Activated CD8-positive, alpha-beta memory T cell treated with anti-CD3 and anti-CD28 coated beads for 36 hours (primary cell): ENCODE measurements around the gene SETD1B. TPM values are rescaled to one million over a fixed set of nuclear protein-coding genes. Genes with fewer than 3 reads are reported as not detected.

Experiments used
- CTCF ChIA-PET: fragments of 350-600 bp; sonication (Branson Sonifier 250); formaldehyde crosslinking; loops from one replicate; lab custom pipeline; 2021; ENCODE audit warnings: antibody characterized with exemption; lab: Charles Lee
- POLR2A ChIA-PET: fragments of 350-600 bp; sonication (Branson Sonifier 250); formaldehyde crosslinking; loops from one replicate; lab custom pipeline; 2021; ENCODE audit warnings: antibody characterized with exemption; lab: Charles Lee
- total RNA-seq, 2 experiments: library from RNA; stranded (reverse); gene quantifications; one replicate each; pipeline ENCODE4 v1.2.3, GENCODE V29; 2021

Gene SETD1B
- total RNA-seq, 2 experiments from 2014 or later: 22.2 to 23.4 TPM

DNA sequence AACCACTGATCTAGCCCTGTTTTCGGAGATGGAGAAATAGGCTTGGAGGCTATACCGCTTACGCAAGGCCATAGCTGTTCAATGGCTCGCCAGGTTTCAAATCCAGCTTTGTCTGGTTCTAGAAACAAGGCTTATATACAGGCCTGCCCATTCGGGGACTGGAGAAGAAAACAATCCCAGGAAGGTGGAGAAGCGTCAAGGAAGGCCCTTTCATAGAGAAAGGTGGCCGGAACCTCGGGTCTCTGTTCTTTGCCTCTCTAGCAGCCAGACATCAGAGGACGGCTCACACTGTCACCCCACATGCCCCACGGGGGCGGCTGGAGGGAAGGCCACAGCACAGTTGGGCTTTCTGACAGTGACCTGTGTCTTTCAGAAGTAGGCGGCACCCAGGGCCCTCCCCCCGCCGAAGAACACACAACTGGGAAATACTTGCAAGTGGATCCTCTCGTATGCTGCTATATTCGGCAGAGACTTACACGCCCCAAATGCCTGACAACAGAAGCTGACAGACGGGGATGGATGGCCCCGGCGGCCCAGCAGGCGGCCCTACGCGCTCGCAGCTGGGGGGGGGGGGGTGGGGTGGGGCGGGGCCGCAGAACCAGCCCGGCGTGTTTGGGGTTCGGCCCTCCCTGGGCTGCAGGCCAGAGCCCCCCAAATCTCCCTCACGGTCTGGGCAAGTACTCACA is 4.5 kb upstream of the SETD1B start:
- POLR2A ChIA-PET: interaction anchor here (0.5 to 2.4 kb wide), 5 partner anchors 9 to 395 kb away, joined by 3 to 13 read pairs (median 4); partner anchors contain the start of gene ORAI1
- CTCF ChIA-PET: interaction anchor here (0.8 to 27.0 kb wide), 5 partner anchors 2 to 93 kb away, joined by 3 to 826 read pairs (median 11); partner anchors contain the start of genes PSMD9, RHOF and SETD1B

DNA sequence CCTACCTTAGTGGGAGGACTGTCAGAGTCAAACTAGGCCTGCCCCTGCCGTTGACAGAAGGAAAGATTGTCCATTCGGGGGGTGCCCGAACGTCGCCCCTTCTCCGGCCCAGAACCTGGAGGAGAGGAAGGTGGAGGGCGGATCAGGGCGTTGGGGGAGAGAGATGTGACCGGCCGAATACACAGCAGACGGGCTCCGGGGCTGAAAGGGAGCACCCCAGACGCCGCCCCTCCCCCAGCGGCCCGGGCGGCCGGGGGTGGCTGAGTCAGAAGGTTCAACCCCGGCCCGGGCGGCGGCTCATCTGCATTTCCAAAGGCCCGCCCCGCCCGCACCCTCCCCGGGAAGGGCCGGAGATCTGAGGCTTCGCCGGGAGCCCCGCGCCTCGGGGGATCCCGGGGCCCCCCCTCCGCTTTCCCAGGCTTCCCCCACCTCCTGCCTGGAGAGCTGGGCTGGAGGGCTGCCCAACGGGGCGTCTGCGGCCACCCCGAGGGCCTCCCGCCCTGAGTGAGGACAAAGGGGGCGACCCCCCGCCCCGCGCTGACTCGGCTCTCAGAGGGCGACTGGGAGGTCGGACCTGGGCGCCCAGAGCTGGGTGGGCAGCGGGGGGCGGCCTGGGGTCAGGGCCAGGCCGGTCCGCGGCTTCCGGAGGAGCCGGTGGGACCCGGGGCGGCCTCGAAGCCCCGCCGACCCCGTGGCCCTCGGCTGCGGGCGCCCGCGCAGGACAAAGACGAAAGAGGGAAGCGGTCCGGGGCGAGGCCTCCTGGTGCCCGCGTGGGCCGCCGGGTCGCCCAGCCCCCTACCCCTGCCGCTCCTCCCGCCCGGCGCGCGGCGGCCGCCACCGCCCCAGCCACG is 3.7 kb upstream of the SETD1B start:
- ChIA-PET CTCF (interaction anchor here (0.8 to 27.0 kb wide), 4 partner anchors 11 to 92 kb away, joined by 3 to 826 read pairs (median 7); partner anchors contain the start of gene RHOF), POLR2A (interaction anchor here (0.9 to 3.2 kb wide), 5 partner anchors 10 to 173 kb away, joined by 3 to 28 read pairs (median 4); partner anchors contain the start of gene ORAI1)

DNA sequence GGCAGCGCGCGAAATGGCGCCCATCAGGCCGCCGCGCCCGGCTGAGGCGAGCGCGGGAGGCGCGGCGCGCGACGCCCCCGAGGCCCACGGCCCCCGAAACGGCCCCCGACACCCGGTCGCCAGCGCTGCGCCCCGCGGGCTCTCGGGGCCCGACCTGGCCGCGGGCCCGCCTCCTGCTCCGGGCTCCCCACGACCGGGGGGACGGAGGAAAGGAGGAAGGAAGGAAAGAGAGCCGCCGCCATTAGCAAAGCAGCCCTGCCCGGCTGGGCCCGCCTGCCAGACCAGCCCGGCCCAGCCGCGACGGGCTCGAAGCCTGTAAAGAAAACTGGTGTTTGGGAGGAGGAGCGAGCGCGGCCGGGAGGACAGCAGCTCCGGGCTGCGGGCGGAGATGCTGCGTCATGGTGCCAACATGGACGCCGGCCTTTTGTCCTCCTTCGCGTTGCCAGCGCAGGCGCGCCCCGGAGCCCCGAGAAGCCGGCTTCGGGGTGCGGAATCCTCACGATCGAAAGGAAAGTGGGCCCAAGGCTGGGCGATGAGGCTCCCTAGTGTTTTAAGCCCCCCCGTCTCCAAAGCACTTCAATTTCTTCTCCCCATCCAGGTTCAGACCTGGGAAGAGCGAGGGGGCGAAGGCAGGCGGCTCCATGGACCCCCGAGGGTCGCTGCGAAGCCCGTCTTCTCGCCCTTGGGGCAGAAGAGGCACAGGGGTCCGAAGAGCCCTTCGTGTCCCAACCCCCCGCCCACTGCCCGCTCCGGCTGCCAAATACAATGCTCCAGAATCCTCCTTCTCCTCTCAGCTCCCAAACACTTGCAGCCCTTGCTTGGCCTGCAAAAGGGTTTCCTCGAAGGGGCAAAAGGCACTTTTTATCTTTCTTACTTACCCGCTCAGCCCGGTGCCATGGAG is 2.9 kb upstream of the SETD1B start:
- ChIA-PET POLR2A (interaction anchor here (0.7 to 7.5 kb wide), 7 partner anchors 7 to 174 kb away, joined by 3 to 59 read pairs (median 6); partner anchors contain the start of genes ORAI1 and RHOF), CTCF (interaction anchor here (0.7 to 27.0 kb wide), 5 partner anchors 10 to 88 kb away, joined by 3 to 826 read pairs (median 11); partner anchors contain the start of genes PSMD9 and RHOF)

DNA sequence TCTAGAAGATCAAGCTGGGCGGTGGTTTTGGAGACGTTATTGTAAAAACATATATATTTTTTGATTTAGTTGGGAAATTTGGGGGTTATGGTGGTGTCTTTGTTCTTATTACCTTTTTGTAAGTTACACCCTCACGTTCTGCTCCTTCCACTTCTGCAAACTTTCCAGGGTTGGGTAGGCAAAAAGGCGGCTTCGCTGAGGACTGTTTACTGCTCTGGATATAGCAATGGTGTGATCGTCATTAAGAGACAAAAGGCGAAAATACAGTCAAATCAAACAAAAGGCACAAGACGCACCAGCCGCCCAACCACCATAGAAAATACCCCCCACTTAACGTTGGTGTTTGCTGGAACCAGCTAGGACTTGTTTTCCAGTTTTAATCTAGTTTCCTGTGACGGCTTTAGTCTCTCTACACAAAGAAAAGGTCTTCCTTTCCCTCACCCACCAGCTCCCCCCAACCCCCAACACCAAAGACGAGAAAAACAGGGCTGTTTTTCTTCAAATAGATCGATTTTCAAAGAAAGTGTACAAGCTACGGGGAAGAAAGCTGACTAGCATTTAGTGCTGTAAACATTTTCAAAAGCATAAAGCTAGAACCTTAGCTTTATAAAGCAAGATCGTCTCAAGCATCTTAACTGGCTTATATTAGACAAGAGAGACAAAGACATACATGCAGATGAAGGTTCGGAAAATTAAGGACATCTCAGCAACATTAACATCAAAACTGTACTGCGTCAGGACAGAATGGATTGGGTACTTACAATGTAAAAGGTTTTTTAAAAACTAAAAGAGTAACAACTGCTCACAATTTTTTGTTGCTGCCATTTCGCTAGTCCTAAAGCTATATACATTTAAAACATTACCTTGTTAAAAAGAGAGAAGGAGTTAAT is 2.0 kb upstream of the SETD1B start:
- CTCF ChIA-PET: interaction anchor here (0.6 to 27.0 kb wide), 6 partner anchors 10 to 130 kb away, joined by 3 to 826 read pairs (median 4); partner anchors contain the start of genes PSMD9 and RHOF
- POLR2A ChIA-PET: interaction anchor here (0.5 to 7.5 kb wide), 8 partner anchors 8 to 1601 kb away, joined by 3 to 59 read pairs (median 8); partner anchors contain the start of genes RHOF, RPLP0 and TMEM120B

DNA sequence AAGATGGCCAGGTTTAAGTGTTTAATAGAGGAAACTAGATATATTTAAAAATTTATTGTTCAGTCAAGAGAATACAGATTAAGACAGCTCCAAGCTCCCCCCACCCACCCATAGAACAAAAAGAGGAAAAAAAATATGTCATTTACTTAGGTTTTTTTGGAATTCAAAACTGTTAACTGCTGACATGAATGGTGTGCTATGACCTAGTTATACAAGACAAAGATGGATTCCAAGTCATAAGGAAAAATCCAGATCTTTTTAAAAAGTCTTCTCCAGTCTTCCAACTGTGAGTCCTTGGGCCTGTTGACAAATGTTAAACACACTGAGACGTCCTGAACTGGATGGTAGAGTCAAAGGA is 1.3 kb upstream of the SETD1B start:
- ChIA-PET POLR2A (interaction anchor here (0.5 to 7.5 kb wide), 6 partner anchors 8 to 1601 kb away, joined by 3 to 59 read pairs (median 8); partner anchors contain the start of genes RHOF, RPLP0 and TMEM120B), CTCF (interaction anchor here (1.2 to 27.0 kb wide), 3 partner anchors 9 to 130 kb away, joined by 3 to 826 read pairs (median 31); partner anchors contain the start of gene RHOF)

DNA sequence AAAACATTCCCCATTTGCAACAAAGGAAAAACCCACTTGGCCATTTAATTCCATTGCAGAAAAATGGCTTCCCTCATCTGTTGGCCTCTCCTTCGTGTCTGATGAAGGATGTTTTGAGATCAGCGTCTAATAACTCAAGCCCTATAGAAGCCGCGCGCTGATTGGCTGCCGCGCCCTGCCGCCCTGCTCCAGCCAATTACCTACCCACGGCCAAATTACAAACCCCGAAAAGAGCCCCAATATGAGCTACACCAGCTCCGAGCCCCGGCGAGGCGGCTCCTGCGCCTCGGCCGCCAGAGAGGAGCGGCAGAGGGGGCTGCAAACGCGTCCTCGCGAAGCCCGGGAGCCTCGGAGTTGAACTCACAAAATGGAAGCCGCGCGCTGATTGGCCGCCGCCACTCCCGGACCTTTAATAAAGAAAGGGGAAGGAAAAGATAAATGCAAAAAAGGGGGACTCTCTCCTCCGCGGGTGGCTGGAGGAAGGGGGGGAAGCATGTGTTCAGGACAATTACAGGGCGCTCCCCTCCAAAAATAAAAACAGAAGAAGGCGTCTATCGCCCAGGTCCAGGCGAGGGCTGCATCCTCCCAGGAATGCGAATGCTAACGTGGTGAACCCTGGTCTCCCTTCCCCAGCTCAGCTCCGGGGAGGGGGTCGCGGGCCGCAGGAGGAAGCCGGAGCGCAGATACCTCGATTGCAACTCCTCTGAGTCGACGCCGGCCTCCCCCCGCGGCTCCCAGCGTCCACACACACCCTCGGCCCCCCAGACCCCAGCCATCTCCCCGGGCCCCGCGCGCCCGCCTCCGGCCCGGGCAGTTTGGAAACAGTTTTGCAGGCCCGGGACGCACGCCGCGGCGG is 738 bp upstream of the SETD1B start:
- ChIA-PET POLR2A (interaction anchor here (0.7 to 7.5 kb wide), 5 partner anchors 8 to 176 kb away, joined by 3 to 59 read pairs (median 5); partner anchors contain the start of genes ORAI1 and RHOF), CTCF (interaction anchor here (1.2 to 27.0 kb wide), 3 partner anchors 9 to 131 kb away, joined by 3 to 826 read pairs (median 31); partner anchors contain the start of gene RHOF)

DNA sequence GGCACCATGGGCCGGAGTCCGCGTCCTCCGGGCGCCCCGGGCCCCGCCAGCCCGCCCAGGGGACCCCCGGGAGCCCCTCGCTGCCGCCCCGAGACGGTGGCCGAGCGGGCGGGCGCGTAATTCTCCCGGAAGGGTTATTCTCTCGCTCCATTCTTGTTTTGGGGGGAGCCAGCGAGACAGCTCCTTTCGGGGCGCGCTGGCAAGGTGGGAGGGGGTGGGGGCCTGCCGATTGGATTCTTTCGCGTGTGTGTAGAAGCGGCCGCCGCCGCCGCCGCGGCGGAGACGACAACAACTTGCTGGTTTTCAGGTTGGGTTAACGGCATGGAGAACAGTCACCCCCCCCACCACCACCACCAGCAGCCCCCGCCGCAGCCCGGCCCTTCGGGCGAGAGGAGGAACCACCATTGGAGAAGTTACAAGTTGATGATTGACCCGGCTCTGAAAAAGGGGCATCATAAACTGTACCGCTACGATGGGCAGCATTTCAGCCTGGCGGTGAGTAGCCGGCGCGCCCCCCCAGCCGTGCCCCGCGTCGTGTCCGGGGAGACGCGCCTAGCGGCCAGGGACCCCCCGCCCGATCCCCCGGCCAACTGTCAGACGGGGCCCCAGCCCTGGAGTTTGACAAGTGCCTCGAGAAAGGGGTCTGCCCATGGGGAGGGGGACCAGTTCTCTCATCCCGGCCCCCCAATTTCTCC is 755 bp downstream of the SETD1B start:
- CTCF ChIA-PET: interaction anchor here (3.7 to 27.0 kb wide), 2 partner anchors 7 to 19 kb away, joined by 31 to 826 read pairs; partner anchors contain the start of gene RHOF
- POLR2A ChIA-PET: interaction anchor here (0.6 to 7.5 kb wide), 3 partner anchors 11 to 34 kb away, joined by 4 to 59 read pairs (median 4); partner anchors contain the start of gene RHOF

DNA sequence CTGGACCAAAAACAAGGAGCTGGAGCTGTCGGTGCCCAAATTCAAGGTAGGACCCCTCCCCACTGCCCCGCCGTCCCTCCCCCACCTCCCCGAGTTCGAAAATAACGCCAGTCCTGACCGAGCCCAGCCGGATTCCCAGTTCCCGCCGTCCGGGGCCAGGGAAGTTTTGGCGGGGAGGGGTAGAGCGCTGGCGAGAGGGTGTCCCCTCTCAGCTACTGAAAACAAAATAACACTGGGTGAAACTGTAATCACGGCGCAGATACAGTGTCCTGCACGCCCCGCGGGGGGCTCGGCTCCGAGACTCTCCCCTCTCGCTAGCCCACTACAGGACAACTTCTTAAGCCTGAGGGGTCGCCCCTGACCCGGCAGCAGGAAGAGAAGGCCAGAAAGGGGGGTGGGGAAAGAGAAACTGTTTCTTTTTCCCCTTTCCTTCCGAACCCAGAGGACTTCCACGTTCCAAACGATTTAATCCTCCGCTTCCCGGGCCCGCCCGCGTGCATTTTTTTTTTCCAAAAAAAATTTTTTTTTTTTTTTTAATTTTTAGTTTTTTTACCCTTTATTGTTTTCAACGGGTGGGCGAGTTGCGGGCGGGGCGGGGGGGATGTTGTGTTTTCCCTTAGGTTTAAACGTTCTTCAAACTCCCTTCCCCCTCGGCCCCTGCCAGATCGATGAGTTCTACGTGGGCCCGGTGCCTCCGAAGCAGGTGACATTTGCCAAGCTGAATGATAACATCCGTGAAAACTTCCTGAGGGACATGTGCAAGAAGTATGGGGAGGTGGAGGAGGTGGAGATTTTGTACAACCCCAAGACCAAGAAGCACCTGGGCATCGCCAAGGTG is 1.6 kb downstream of the SETD1B start:
- ChIA-PET CTCF (interaction anchor here (0.8 to 27.0 kb wide), 2 partner anchors 11 to 20 kb away, joined by 3 to 826 read pairs; partner anchors contain the start of gene RHOF), POLR2A (interaction anchor here (7.5 kb wide), 1 partner anchor 11 kb away, joined by 59 read pairs; the partner anchor contains the start of gene RHOF)

DNA sequence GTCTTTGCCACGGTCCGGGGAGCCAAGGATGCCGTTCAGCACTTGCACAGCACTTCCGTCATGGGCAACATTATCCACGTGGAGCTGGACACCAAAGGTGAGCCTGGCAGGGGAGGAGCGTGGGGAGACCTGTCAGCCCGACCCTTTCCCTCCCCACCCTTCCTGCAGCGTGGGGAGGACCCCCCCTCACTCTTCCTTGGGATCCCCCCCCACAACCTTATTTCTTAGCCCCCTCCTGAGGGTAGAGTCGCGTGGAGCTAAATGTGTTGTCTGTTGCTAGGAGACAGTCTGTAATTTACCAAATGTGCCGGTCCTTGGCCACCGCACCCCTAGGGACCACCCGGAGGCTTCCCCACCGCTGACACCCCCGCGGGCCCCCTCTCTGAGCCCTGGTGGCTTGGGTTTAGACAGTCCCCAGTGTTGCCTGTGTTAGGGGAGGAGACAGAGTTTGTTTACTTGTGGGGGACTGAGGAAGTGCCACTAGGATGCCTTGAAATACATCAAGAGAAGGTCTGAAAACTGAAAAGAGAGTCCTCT is 2.3 kb downstream of the SETD1B start:
- POLR2A ChIA-PET: interaction anchor here (0.5 to 7.5 kb wide), 5 partner anchors 12 to 82 kb away, joined by 3 to 59 read pairs (median 3); partner anchors contain the start of gene RHOF
- CTCF ChIA-PET: interaction anchor here (0.8 to 27.0 kb wide), 3 partner anchors 10 to 83 kb away, joined by 3 to 826 read pairs (median 8); partner anchors contain the start of genes PSMD9 and RHOF

DNA sequence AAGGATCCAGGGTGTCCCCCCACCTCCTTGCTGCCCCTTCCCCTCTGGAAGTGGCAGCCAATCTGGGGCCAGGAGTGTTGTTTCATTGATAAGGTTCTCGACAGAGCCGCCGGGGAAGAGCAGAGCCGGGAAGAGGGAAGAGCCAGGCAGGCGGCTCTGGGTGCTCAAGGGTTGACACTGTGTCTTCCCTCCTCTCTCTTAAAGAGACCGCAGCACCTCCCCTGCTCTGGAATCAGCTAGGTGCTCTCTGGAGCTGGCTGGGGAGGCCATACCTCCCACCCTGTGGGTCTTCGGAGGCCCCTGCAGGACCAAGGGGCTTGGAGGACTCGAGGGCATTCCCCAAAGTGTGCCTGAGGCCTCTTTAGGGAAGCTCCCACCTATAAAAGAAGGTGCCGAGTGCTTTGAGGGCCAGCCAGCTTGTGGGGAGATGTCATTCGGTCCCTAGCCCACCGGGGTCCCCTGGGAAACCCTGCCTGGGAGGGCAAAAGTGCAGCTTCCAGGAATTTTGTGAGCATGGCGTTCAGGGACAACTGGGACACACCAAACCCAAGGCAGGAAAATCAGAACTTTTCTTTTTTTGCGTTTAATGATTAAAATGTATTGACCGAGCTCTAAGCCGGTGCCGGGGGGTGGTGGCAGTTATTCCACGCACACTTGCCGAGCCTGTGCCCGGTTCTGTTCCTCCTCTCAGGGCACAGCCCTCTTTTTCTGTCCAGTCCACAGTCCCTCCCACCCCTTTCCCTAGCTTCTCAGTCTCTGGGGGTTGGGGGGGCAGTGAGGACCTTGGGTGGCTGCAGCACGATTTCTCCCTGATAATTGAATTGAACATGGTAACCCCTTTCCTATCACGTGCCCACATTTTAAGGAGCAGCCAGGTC is 3.0 kb downstream of the SETD1B start:
- POLR2A ChIA-PET: interaction anchor here (0.5 to 7.5 kb wide), 7 partner anchors 13 to 81 kb away, joined by 3 to 59 read pairs (median 3); partner anchors contain the start of gene RHOF

DNA sequence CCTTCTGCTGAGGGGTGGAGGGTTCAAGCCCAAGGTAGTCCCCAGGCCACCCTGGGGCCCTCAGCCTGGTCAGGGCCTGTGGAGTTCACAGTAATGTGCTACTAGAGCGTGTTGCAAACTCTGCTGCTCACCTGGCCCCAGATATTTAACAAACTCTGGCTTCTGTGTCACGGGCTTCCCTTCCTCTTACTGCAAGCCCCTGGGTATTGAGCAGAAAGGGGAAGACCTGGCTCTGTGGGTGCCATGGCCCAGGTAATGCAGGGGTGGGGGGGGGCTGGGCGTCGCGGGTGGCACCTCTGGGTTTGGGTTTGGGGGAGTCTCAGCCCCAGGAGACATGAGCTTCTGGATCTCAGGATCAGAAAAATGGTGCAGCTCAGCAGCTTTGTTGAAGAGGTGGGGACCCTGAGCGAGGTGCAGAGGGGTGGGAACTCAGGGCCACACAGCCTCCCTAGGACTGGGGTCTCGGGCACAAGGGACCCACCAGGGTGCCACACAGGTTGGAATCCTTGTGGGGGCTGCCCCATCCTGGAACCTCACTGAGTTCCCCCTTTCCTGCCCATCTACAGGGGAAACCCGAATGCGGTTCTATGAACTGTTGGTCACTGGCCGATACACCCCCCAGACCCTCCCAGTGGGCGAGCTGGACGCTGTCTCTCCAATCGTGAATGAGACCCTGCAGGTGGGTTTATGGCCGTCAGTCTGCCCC is 4.0 kb downstream of the SETD1B start:
- POLR2A ChIA-PET: interaction anchor here (0.6 to 7.5 kb wide), 3 partner anchors 14 to 63 kb away, joined by 3 to 59 read pairs (median 3); partner anchors contain the start of gene RHOF
- CTCF ChIA-PET: interaction anchor here (0.7 to 27.0 kb wide), 4 partner anchors 22 to 196 kb away, joined by 3 to 826 read pairs (median 6); partner anchors contain the start of genes PSMD9 and RHOF

More for the DNA sequence above, 3.0 kb downstream of the SETD1B start:
- CTCF ChIA-PET: interaction anchor here (0.7 to 27.0 kb wide), 5 partner anchors 10 to 195 kb away, joined by 3 to 826 read pairs (median 3); partner anchors contain the start of genes PSMD9 and RHOF

DNA sequence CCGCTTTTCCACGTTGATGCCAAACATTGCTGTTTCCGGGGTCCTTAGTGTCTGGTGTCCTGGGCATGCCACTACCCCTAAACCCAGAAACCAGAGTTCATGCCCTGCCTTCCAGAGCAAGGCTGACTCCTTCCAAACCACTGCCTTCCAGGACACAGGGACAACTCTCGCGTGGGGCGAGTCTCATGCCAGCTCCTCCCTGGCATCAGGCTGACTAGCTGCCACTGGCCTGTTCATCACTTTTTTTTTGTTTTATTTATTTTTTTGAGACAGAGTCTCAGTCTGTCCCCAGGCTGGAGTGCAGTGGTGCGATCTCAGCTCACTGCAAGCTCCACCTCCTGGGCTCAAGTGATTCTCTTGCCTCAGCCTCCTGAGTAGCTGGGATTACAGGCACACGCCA is 4.8 kb downstream of the SETD1B start:
- ChIA-PET POLR2A (no interaction called here), CTCF (interaction anchor here (27.0 kb wide), 1 partner anchor 23 kb away, joined by 826 read pairs; the partner anchor contains the start of gene RHOF)
